ENCODE data around the gene CCDC142.

GRCh38 chr2:74502147-74502719 lies 19.4 kb upstream of the CCDC142 start:
- TF ChIP-seq CTCF (IDR thresholded peaks at IDR 0.05): no peak
- no peak for TF ChIP-seq EP300 (IDR thresholded peaks at IDR 0.05)
